Kidney tubule cell (primary cell): ENCODE measurements around the gene NCS1.

Source experiments
- DNase-seq: peaks from one replicate; pipeline ENCODE4 v3.0.0-alpha.2; 2018; ENCODE audit warnings: low spot score

NCS1 gene

DNA sequence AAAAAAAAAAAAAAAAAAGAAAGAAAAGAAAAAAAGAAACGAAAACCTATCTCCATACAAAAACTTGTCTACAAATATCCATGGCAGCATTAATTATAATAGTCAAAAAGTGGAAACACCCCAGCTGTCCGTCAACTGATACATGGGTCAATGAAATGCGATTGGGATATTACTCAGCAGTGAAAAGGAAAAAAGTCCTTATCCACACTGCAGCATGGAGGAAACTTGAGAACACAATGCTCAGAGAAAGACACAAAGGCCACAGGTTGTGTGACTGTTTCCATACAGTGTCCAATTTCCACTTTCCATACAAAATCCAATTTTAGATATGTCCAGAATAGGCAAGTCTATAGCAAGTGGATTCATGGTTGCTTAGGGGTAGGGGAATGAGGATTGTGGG, 24.3 kb upstream of the NCS1 start:
- DNase-seq: no peak

DNA sequence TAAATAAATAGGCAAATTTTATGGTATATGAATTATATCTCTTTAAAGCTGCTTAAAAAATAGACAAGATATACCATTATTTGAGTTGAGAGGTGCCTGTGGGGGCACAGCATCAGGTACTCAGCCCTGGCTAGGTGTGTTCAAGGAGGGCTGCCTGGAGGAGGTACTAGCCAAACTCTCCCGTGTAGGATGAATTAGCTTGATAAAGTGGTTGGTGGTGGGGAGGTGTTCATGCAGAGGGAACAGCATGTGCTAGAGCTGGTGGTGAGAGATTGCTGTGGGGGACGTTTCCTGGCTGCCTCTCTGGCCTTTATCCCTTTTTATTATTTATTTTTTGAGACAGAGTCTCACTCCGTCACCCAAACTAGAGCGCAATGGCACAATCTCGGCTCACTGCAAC, 23.2 kb upstream of the NCS1 start:
- DNase-seq: no peak

DNA sequence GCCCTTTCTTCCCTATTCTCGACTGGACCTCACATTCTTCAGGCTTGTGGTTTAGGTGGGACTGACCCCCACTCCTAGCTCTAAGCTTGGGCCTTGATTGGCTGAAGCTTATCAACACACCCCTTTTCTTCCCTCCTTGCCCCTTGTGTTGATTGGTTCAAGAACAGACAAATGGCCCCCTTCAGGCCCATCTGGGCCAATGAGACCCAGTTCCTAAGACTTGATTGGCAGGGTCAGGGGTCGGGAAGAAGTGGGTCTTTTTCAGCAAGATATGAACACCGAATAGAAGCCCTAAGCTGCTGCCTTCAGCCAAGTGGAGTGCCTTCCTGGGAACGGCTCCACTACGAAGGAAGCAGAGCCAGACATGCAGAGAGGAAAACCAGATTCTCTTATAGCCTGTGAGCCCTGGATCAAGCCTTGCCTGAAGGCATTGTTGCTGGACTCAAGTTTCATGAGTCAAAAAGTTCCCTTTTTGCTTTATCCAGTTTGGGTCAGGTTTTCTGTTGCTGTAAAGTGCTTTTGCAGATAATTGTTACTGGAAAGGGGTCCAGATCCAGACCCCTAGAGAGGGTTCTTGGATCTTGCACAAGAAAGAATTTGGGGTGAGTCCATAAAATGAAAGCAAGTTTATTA, 22.4 kb upstream of the NCS1 start:
- DNase-seq: no peak

DNA sequence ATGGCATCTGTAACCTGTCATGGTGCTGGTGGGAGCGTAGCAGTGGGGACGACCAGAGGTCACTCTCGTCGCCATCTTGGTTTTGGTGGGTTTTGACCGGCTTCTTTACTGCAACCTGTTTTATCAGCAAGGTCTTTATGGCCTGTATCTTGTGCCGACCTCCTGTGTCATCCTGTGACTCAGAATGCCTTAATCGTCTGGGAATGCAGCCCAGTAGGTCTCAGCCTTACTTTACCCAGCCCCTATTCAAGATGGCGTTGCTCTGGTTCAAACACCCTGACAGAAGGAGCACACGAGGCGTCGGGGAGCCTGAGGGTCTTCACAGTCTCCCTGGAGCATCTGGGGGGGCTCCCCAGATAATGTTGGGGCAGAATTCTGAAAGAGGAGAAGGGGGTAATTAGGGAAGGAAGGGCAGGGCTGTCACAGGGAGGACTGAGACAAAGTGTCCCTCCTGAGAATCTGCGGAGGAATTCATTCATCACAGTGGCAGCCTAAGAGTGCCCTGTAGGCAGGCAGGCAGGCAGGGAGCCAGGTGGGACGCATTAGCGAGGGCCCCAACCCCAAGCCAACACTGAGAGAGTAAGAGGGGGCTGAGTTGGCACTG, 21.3 kb upstream of the NCS1 start:
- peak; percentile 77 for DNase-seq

DNA sequence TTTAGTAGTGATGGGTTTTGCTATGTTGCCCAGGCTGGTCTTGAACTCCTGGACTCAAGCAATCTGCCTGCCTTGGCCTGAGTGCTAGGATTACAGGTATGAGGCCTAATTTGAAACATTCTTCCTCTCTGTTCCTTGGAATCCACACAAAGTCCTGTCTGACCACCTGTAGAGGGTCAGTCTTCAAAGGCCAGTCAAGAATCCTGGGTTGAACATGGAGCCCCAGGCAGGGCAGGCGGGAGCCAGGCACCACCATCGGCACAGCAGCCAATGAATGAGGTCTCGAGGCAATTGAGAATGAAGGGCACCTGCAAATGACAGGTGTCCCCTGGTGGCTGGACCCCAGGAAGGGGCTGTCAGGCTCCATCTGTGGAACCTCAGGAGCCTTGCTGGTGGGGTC, 17.4 kb upstream of the NCS1 start:
- no peak for DNase-seq

DNA sequence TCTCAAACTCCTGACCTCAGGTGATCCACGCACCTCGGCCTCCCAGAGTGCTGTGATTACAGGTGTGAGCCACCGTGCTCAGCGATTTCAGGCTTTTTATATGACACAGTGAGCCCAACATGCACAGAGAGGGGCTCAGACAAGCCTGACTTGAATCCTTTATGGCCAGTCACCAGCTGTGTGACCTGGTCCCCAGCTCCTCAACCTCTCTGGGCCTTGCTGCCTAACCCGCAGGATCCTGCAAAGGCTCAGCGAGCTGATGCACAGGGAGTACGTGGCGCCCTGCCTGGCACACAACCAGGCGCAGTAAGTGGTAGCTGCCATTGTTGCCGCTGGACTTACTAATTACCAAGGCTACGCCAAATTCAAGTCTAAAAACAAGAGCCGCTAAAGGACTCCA, 16.6 kb upstream of the NCS1 start:
- DNase-seq: no peak

DNA sequence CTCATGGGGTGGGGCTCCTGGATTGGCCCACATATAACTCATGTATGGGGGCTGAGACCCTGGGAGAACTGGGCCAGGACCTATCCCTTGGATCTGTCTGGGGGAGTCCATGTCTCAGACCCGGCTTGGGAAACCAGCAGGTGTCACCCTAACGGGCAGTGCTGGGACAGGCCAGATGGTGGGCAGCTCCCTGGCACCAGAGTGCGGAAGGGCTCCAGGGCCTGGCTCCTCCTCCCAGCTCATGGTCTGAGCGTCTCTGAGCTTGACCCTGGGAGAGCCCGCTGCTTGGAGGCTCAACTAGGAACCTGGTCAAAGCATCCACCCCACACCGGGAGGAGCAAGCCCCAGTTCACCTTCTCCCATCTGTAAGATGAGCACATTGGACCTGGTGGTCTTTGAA, 15.5 kb upstream of the NCS1 start:
- DNase-seq: peak; percentile 33

DNA sequence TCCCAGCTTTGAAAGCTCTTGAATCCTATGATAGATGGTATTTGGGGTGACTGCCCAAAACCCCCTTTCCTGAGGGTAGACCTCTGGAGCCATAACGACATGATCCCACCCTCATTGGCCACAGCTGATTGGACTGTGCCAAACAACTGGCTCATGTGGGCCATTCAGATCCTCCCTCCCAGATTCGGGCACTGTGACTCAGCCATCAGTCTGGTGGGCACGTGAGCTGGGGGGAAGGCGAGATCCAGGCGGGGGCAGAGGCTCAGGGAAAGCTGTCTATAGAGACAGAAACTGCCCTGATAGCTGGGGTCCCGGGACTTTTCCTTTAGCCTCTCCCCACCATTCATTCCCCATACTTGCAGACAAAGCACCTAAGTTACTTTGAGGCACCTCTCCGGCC, 15.1 kb upstream of the NCS1 start:
- DNase-seq: no peak

DNA sequence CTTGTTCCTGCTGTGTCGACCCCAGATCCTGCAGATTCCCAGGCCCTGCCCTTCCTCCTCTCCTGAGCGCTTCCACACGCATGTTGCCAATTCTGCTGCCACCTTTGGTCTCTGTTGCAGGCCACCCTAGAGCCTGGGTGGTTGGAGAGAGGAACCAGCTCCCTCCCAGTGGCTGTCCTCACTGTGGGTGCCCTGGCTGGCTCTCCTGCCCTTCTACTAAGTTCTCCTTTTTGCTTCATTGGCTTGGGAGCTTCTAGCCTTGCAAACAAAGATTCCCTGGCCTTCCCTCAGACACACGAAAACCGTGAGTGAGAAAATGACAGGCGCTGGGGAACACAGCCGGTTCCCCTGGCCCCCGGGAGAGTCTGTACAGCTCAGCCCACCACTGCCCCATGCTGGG, 14.2 kb upstream of the NCS1 start:
- DNase-seq: no peak

DNA sequence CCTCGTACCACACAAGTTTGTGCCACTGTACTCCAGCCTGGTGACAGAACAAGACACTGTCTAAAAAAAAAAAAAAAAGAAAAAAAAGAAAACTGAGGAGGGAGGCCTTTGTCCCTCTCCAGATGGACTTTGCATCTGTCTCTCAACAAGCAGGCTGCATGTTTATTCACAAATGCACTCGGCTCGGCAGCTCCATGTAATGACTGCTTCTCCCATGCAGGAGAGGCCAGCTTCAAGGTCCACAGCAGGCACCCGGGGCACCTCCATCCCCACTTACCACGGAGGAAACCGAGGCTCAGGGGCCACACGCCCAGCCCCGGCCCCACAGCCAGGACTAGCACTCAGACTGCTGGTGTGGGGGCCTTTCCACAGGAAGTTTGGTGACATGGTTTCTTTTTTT, 13.1 kb upstream of the NCS1 start:
- DNase-seq: no peak

DNA sequence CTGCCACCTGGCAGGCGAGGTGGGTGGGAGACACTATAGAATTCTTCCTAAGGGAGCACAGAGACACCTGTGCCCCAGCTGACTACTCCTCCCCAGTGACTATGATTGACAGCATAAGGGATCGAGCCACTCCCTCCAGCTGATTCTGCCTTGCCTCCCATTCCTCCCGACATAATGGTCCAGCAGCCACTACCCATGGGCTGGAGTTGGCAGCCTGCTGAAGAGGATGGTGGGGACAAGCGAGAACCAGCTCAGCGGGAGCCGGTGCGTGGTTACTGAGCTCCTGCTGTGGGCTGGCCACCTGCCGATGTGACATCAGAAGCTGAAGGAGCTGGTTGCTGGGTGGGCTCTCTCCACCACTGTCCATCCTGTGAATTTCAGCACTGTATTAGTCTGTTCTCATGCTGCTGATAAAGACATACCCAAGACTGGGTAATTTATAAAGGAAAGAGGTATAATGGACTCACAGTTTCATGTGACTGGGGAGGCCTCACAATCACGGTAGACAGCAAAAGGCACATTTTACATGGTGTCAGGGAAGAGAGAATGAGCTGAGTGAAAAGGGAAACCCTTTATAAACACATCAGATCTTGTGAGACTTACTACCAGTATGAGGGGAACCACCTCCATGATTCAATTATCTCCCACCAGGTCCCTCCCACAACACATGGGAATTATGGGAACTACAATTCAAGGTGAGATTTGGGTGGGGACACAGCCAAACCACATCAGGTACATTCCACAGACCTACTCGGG, 12.1 kb upstream of the NCS1 start:
- DNase-seq: no peak

DNA sequence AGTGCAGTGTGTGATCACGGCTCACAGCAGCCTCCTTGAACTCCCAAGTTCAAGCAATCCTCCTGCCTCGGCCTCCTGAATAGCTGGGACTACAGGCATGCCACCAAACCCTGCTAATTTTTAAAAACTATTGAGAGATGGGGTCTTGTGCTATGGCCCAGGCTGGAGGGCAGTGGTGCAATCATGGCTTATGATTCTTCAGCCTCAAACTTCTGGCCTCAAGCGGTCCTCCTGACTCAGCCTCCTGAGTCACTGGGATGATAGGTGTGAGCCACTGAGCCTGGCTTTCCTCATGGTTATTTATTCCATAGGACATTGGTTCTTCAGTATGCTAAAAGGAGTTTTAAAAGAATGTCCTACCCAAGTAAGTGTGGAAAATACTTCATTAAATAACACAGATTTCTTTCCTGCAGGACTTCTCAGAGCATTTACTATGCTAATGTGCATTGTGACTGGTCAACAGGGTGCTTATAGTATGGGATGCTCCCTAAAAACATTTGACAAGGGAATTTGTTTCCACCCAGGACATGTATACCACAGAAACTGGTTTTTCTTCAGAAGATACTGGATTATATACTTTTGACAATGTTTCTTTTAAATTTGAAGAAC, 11.2 kb upstream of the NCS1 start:
- DNase-seq: no peak

DNA sequence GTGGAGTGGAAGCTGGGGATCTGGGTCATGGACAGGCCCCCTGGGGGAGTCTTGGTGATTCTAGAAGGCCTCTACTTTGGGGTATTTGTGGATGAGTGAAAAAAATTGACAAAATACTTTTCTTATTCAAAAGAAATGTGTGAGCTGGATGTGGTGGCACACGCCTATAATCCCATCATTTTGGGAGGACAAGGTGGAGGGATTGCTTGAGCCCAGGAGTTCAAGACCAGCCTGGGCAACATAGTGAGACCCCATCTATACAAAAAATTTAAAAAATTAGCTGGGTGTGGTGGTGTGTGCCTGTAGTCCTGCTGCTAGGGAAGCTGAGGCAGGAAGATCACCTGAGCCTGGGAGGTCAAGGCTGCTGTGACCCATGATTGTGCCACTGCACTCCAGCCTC, 6.6 kb upstream of the NCS1 start:
- no peak for DNase-seq

DNA sequence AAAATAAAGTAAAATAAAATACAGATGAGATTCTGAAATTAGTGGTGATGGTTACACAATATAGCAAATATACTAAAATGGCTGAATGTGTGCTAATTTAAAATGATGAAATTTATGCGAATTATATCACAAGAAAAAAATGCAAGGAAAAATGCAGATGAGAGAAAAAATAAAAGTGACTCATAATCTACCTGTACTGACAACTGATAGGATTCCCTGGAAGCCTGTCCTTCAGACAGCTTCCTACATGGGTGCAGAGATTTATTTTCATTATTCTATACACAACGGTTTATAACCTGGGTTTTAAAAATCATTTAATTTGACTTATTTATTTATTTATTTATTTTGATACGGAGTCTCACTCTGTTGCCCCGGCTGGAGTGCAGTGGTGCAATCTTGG, 5.8 kb upstream of the NCS1 start:
- DNase-seq: no peak

DNA sequence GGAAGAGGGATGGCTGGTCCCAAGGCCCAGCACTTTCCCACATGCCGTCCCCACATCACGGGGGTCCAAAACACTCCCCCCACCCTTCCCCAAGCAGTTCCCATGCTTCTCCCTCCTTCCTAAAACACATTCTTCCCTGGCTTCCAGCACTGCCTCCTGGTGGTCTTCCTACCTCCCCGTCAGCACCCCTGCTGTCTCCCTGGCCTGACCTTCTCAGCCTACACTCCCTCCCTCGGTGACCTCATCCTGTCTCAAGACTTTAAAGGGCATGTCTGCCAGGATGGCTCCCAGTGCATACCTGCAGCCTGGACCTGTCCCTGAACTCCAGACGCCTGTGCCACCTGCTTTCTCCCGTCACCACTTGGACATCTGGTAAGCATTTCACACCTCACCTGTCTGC, 4.3 kb upstream of the NCS1 start:
- no peak for DNase-seq

DNA sequence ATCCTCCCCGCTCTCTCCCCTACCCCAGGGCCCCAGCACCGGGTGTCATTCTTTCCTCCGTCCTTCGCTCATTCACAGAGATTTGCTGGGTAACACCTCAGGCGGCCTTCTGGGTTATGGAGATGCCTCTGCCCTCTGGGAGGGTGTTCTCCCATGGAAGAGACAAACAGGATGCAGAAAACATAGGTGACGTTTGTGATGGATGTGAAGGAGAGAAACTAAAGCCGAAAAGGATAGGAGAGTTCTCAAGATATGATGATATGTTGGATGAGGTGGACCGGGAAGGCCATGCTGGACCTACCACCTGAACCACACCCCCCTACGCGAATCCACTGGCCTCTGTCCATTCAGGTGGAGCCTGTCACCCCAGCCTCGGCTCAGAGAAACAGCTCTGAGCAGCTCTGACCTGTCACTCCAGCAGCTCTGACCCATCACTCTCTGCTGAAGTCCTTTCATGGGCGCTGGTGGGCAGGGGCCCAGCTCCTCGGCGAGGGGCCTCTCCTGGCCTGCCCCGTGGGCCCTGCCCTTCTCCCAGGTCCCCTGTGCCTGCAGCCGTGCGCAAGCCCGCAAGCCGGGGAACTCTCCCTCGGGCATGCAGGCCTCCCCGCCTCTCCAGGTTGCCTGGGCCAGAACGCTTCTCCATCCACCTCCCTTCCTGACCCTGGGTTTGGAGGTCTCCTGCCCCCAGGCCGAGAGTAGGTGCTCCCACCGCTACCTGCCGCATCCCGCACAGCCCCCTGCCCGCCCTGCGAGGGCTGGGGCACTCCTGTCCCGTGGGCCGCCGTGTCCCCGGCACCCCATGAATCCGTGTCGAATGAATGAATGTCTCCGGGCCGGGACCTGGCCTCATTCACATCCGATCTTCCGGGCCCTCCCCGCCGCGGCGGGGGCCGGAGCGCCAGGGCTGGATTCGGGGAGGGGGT, 717 bp upstream of the NCS1 start:
- no peak for DNase-seq

DNA sequence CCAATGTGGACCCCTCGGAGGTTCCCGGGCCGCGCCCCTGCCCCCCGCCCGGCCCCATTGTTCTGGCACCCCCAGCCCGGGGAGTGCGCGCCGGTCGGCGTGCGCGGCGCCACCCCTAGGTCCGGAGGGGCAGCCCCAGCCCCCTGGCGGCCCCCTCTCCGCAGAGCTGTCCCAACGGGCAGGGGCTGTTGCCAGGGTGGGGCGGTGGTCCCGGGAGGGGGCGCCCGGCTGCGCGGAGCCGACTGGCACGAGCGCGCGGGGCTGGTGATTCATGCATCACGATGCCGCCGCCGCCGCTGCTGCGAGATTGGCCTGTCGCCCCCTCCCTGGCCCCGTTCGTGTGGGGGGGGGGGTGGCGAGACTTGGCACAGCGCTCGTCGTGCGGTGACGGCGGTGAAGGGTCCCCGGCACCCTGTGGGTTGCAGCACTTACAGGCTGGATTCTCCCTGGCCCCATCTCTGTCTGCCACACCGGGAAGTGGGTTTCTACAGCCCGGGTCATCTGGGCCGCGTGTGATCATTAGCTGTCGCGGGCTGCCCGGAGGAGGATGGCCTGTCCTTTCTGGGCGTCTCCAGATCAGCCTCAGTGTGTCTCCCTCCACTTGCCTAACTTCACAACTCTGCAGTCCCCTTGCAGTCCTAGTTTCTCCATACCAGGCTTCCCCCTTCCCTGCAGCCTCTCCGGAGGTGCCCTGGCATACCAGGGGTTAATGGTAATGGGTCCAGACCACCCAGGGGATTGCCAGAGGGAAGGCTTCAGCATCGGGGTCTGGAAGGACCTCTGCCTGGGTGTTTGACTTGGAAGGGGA, 858 bp downstream of the NCS1 start:
- DNase-seq: peak; percentile 39

DNA sequence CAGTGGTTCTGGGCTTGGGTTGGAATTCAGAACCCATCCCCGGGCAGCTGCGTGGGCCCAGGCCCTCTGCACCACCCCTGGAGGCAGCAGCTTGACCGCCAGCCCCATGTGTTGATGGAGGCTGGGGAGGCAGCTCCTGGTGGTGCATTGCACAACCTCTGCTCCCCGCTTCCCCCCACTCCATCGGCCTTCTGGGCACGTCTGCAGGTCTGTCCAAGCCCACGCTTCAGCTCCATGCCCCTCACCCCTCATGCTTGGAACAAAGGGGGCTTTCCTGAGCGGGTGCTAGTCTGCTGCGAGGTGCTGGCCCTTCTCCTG, 1.4 kb downstream of the NCS1 start:
- no peak for DNase-seq

DNA sequence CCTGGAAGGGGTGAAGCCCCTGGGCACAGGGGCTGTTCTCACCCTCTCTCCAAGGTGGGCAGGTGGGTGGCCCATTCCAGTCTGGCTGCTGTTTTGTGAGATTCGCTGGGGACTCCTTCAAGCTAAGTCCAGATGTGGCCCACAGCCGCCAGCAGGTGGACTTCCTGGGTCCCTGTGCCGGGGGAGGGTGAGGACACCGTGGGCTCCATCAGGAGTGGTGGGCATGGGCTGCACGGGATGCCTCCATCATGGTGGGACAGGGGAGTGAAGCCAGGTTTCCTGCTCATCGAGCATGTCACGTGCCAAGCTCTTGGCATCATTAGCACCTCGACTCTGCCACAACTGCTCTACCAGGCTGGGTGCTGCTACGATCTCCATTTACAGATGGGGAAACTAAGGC, 1.8 kb downstream of the NCS1 start:
- no peak for DNase-seq

DNA sequence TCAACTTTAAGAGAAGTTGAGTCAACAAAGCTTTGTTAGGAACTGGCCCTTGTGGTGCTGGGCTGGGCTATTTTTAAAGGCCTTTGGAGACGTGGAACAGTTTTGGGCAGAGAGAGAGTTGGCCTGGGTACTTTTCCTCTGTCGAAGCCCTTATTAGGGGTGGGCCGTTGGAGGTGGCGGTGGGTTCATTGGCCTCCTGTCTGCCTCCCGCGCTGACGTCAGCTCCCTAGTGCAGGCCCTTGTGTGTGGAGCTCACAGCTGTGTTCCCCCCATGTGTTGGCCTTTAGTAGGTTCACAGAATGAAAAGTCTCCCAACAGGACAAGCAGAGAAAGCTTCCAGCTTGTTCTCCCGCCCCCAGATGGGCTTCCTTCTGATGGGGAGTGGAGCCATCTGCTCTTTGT, 2.7 kb downstream of the NCS1 start:
- DNase-seq: no peak

DNA sequence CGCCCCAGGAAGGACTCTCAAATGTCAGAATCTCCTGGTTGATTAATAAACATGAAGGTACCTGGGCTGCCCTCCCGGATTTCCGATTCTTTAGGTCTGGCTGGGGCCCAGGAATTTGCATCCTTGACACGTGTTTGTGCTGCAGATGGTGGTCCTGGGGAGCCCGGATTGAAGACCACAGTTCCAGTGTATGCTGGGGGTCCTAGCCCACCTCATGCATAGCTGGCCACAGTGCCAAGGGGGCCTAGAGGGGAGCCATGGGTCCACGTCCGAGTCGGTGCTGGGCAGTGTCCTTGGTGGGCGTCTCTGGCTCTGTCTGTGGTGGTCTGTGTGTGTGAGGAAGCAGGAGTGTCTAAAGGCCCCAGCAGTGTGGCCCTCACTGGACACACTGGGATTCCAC, 3.2 kb downstream of the NCS1 start:
- no peak for DNase-seq

DNA sequence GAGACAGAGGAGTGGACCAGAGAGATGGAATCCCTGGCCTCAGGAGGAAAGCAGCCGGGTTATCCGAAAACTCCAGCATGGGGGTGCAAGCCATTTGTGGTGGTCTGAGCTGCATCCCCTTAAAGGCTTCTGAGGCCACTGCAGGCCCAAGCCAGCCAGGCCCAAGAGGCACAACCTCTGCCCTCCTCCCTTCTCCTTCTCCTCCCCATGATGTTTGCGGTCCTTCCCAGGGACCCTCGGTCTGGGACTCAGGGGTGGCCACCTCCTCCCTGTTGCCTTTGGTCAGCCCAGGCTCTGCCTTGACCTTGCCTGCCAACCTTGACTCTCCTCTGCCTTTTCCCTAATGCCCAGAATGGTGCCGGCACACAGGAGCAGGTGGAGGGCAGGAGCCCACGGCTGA, 4.6 kb downstream of the NCS1 start:
- no peak for DNase-seq
